H9 (cell line): ENCODE data around the gene GPR161. TPM values are rescaled to one million over a fixed set of nuclear protein-coding genes. Genes with fewer than 3 reads are reported as not detected.

ENCODE experiments used
- DNase-seq: peaks from one replicate; pipeline ENCODE4 v3.0.0-alpha.2; 2017
- H2AFZ ChIP-seq: one replicate; pipeline ENCODE4 v1.6.1; 2013; ENCODE audit warnings: mild to moderate bottlenecking, low read length, control low read depth, moderate library complexity
- H2AK5ac ChIP-seq: 2 replicates; pipeline ENCODE4 v1.6.1; 2013; ENCODE audit warnings: low read length, control low read depth, mixed read lengths; ENCODE audit not compliant: insufficient read length
- H2BK120ac ChIP-seq: one replicate; pipeline ENCODE4 v1.6.1; 2013; ENCODE audit warnings: low read depth, mild to moderate bottlenecking, low read length, control low read depth, inconsistent platforms; ENCODE audit not compliant: poor library complexity, severe bottlenecking
- H2BK12ac ChIP-seq: 2 replicates; pipeline ENCODE4 v1.6.1; 2013; ENCODE audit warnings: low read length, control low read depth, mixed read lengths, low read depth; ENCODE audit not compliant: insufficient read length
- H2BK15ac ChIP-seq: 2 replicates; pipeline ENCODE4 v1.6.1; 2013; ENCODE audit warnings: low read depth, low read length, control low read depth
- H2BK20ac ChIP-seq: one replicate; pipeline ENCODE4 v1.6.1; 2013; ENCODE audit warnings: low read depth, mild to moderate bottlenecking, low read length, control low read depth, inconsistent platforms; ENCODE audit not compliant: poor library complexity, severe bottlenecking
- H2BK5ac ChIP-seq: 2 replicates; pipeline ENCODE4 v1.6.1; 2013; ENCODE audit warnings: low read length, control low read depth, mixed read lengths; ENCODE audit not compliant: insufficient read length
- H3K14ac ChIP-seq: 2 replicates; pipeline ENCODE4 v1.6.1; 2013; ENCODE audit warnings: low read length, control low read depth; ENCODE audit not compliant: insufficient read depth
- H3K18ac ChIP-seq: 2 replicates; pipeline ENCODE4 v1.6.1; 2013; ENCODE audit warnings: low read depth, mild to moderate bottlenecking, mixed read lengths, low read length, control low read depth; ENCODE audit not compliant: insufficient read length
- H3K23ac ChIP-seq: 2 replicates; pipeline ENCODE4 v1.6.1; 2013; ENCODE audit warnings: low read length, control low read depth, mixed read lengths, low read depth; ENCODE audit not compliant: insufficient read length
- H3K23me2 ChIP-seq: 2 replicates; pipeline ENCODE4 v1.6.1; 2013; ENCODE audit warnings: low read depth, mild to moderate bottlenecking, mixed read lengths, low read length, control low read depth; ENCODE audit not compliant: insufficient read length, poor library complexity, severe bottlenecking
- H3K27ac ChIP-seq: 2 replicates; pipeline ENCODE4 v1.5.1; 2013; ENCODE audit warnings: low read length, control low read depth, mixed read lengths, low read depth; ENCODE audit not compliant: insufficient read length
- H3K27me3 ChIP-seq: 2 replicates; pipeline ENCODE4 v1.6.1; 2013; ENCODE audit warnings: low read length, control low read depth, inconsistent platforms; ENCODE audit not compliant: insufficient read depth
- H3K4ac ChIP-seq: 2 replicates; pipeline ENCODE4 v1.6.1; 2013; ENCODE audit warnings: low read depth, mild to moderate bottlenecking, control low read depth, inconsistent platforms, low read length, moderate library complexity
- H3K4me1 ChIP-seq: 2 replicates; pipeline ENCODE4 v1.6.1; 2013; ENCODE audit warnings: low read length, control low read depth, inconsistent platforms; ENCODE audit not compliant: insufficient read depth
- H3K4me2 ChIP-seq: 2 replicates; pipeline ENCODE4 v1.6.1; 2013; ENCODE audit warnings: low read length, control low read depth, mixed read lengths; ENCODE audit not compliant: insufficient read length, insufficient read depth
- H3K56ac ChIP-seq: 2 replicates; pipeline ENCODE4 v1.6.1; 2013; ENCODE audit warnings: low read depth, mild to moderate bottlenecking, mixed read lengths, low read length, control low read depth; ENCODE audit not compliant: insufficient read length
- H3K79me1 ChIP-seq: 2 replicates; pipeline ENCODE4 v1.6.1; 2013; ENCODE audit warnings: low read depth, mild to moderate bottlenecking, moderate library complexity, low read length, control low read depth, inconsistent platforms; ENCODE audit not compliant: insufficient read depth, poor library complexity, severe bottlenecking
- H3K79me2 ChIP-seq: 2 replicates; pipeline ENCODE4 v1.6.1; 2013; ENCODE audit warnings: low read length, control low read depth, inconsistent platforms; ENCODE audit not compliant: insufficient read depth
- H3K9ac ChIP-seq: 2 replicates; pipeline ENCODE4 v1.6.1; 2013; ENCODE audit warnings: low read length, control low read depth, mixed read lengths; ENCODE audit not compliant: insufficient read length; ENCODE audit errors: extremely low read depth
- H3K9me3 ChIP-seq: one replicate; pipeline ENCODE4 v1.6.1; 2013; ENCODE audit warnings: low read depth, low read length, inconsistent platforms; ENCODE audit not compliant: control insufficient read depth
- H3T11ph ChIP-seq: one replicate; pipeline ENCODE4 v1.6.1; 2013; ENCODE audit warnings: mild to moderate bottlenecking, low read length, control low read depth, inconsistent platforms
- H4K20me1 ChIP-seq: one replicate; pipeline ENCODE4 v1.6.1; 2013; ENCODE audit not compliant: control insufficient read depth, insufficient read length, insufficient read depth
- H4K5ac ChIP-seq: 2 replicates; pipeline ENCODE4 v1.6.1; 2013; ENCODE audit warnings: low read depth, mild to moderate bottlenecking, mixed read lengths, low read length, control low read depth; ENCODE audit not compliant: insufficient read length
- H4K8ac ChIP-seq: replicated peaks from 2 replicates; pipeline ENCODE4 v1.6.1; 2013; ENCODE audit warnings: low read length, control low read depth, mixed read lengths, low read depth; ENCODE audit not compliant: insufficient read length
- H4K91ac ChIP-seq: 2 replicates; pipeline ENCODE4 v1.6.1; 2013; ENCODE audit warnings: low read depth, mild to moderate bottlenecking, moderate library complexity, mixed read lengths, low read length, control low read depth; ENCODE audit not compliant: insufficient read length
- H3K27ac Mint-ChIP-seq, 3 experiments: 2 replicates in 2 of 3; 3 replicates in 1 of 3; pipeline ENCODE4 v1.8.0; 2020 to 2021; ENCODE audit warnings: mixed read lengths in 3 of 3, mild to moderate bottlenecking in 1 of 3, moderate library complexity in 1 of 3
- H3K27me3 Mint-ChIP-seq: 2 replicates; pipeline ENCODE4 v1.8.0; 2021; ENCODE audit warnings: low read depth, mild to moderate bottlenecking, moderate library complexity, mixed read lengths
- H3K36me3 Mint-ChIP-seq, 3 experiments: 2 replicates in 2 of 3; 3 replicates in 1 of 3; pipeline ENCODE4 v1.8.0; 2020 to 2021; ENCODE audit warnings: low read depth in 3 of 3, mixed read lengths in 3 of 3; ENCODE audit not compliant: insufficient read depth in 1 of 3
- H3K4me1 Mint-ChIP-seq, 2 experiments: 2 replicates each; pipeline ENCODE4 v1.8.0; 2020; ENCODE audit warnings: mixed read lengths in 2 of 2
- H3K4me3 Mint-ChIP-seq, 2 experiments: 2 replicates in 1 of 2; 3 replicates in 1 of 2; pipeline ENCODE4 v1.8.0; 2020 to 2021; ENCODE audit warnings: mild to moderate bottlenecking in 2 of 2, mixed read lengths in 2 of 2, moderate library complexity in 1 of 2
- H3K9me3 Mint-ChIP-seq, 2 experiments: 2 replicates in 1 of 2; 3 replicates in 1 of 2; pipeline ENCODE4 v1.8.0; 2020; ENCODE audit warnings: mild to moderate bottlenecking in 2 of 2, mixed read lengths in 2 of 2, moderate library complexity in 1 of 2
- WGBS: extraction: QIAGEN DNeasy Blood & Tissue Kit; methylation state at CpG from one replicate; pipeline ENCODE4 v1.1.7; 2013; ENCODE audit warnings: missing lambda C conversion rate, low lambda C conversion rate, mixed read lengths; ENCODE audit not compliant: insufficient read length; ENCODE audit errors: extremely low coverage; 5-methylcytosine and 5-hydroxymethylcytosine counted together
- total RNA-seq: library from RNA; stranded (reverse); gene quantifications from 2 replicates; pipeline ENCODE4 v1.2.1, GENCODE V29; 2021
- TF ChIP-seq, protein P1 (sequence below): fragments of 200-600 bp; sonication (generic); conservative IDR thresholded peaks from 3 replicates; pipeline ENCODE4 v1.8.0; 2021; ENCODE audit warnings: antibody characterized with exemption, mild to moderate bottlenecking

The GPR161 gene
- total RNA-seq, 1 experiment from 2014 or later: 10.6 TPM

DNA sequence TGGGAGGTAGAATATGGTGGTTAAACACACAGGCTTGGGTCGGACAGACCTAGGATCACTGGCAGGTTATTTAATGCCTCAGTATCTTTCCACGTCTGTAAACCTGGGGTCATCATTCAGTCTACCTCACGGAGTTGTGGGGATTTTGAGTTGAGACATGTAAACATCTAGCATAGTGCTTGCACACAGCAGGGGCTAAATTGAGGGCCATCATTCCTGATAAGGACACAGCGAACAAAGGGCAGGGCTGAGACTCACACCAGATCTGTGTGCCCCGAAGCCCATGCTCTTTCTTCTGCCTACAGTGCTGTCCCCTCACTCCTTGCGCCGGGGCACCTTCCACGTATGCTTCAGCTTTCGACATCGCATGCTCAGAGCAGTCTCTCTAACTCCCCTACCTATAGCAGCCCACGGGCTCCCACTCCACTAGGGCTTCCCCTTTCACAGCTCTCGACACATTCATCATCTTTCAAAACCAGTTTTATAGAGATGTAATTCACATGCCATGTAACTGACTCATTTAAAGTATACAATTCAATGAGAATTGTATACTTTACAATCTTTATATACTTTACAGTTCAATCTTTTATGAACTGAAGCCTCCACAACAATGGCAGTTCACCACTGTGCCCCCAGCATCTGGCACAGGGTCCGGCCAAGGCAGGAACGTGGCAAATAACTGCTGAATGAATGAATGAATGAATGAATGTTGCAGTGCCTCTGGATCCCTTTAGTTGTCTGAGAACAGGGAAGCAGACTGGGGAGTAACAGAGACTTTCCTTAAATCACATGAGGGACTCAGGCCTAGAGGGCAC is 48.0 kb downstream of the GPR161 start:
- Histone ChIP-seq H4K8ac (no peak overlapping the region), H2BK5ac (no peak overlapping the region), H3K14ac (no peak overlapping the region), H3K18ac (no peak overlapping the region), H2BK12ac (no peak overlapping the region), H3K79me2 (no peaks in the 10 kb centered on the region), H3K79me1 (no peaks in the 10 kb centered on the region), H3K4ac (no peak overlapping the region), H3K56ac (no peak overlapping the region), H3K9ac (no peak overlapping the region), H3K4me2 (no peak overlapping the region), H3K27ac (no peak overlapping the region), H2BK120ac (no peak overlapping the region), H4K91ac (no peak overlapping the region), H4K5ac (no peak overlapping the region), H3K9me3 (no peaks in the 10 kb centered on the region), H4K20me1 (no peaks in the 10 kb centered on the region), H2AK5ac (no peak overlapping the region), H2BK20ac (no peak overlapping the region), H3K23ac (no peak overlapping the region), H2BK15ac (no peak overlapping the region), H3K23me2 (no peaks in the 10 kb centered on the region), H3K4me1 (no peaks in the 10 kb centered on the region), H3T11ph (no peak overlapping the region), H2AFZ (no peak overlapping the region), H3K27me3 (no peaks in the 10 kb centered on the region)
- no peaks in the 10 kb centered on the region for H3K9me3 Mint-ChIP-seq
- H3K27me3 Mint-ChIP-seq: no peaks in the 10 kb centered on the region
- WGBS: no CpG with 5 or more reads among the region's 14 CpGs
- no peak for DNase-seq
- TF ChIP-seq, protein P1, sequence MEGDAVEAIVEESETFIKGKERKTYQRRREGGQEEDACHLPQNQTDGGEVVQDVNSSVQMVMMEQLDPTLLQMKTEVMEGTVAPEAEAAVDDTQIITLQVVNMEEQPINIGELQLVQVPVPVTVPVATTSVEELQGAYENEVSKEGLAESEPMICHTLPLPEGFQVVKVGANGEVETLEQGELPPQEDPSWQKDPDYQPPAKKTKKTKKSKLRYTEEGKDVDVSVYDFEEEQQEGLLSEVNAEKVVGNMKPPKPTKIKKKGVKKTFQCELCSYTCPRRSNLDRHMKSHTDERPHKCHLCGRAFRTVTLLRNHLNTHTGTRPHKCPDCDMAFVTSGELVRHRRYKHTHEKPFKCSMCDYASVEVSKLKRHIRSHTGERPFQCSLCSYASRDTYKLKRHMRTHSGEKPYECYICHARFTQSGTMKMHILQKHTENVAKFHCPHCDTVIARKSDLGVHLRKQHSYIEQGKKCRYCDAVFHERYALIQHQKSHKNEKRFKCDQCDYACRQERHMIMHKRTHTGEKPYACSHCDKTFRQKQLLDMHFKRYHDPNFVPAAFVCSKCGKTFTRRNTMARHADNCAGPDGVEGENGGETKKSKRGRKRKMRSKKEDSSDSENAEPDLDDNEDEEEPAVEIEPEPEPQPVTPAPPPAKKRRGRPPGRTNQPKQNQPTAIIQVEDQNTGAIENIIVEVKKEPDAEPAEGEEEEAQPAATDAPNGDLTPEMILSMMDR: no peak
- H3K27ac Mint-ChIP-seq: peak overlapping the region in 1 of 3 experiments; percentile 15; a peak in 1 of 7 replicates
- H3K36me3 Mint-ChIP-seq: peaks cover 0 to 8% (median 3%) of the 10 kb centered on the region in 3 experiments; a peak in 5 of 7 replicates
- peaks cover 2 to 6% of the 10 kb centered on the region in 2 experiments; a peak in 1 of 4 replicates for H3K4me1 Mint-ChIP-seq
- no peak overlapping the region for H3K4me3 Mint-ChIP-seq
